ENCODE data around the gene AMELX.

AMELX gene

GRCh38 chrX:11272863-11273262 lies 20.4 kb upstream of the AMELX start:
- H3K27ac ChIP-seq: no peak overlapping the region
- TF ChIP-seq ZFX (IDR thresholded peaks at IDR 0.05; ENCODE audit: borderline replicate concordance) (no peak), CTCF (IDR thresholded peaks at IDR 0.05) (no peak)

GRCh38 chrX:11273544-11273943 lies 19.7 kb upstream of the AMELX start:
- TF ChIP-seq ZFX (IDR thresholded peaks at IDR 0.05; ENCODE audit: borderline replicate concordance) (no peak), CTCF (IDR thresholded peaks at IDR 0.05) (no peak)
- no peak overlapping the region for H3K27ac ChIP-seq

GRCh38 chrX:11282043-11282442 lies 11.2 kb upstream of the AMELX start:
- TF ChIP-seq ZFX (IDR thresholded peaks at IDR 0.05; ENCODE audit: borderline replicate concordance): no peak
- TF ChIP-seq CTCF (IDR thresholded peaks at IDR 0.05): no peak

GRCh38 chrX:11285651-11286050 lies 7.6 kb upstream of the AMELX start:
- TF ChIP-seq CTCF (IDR thresholded peaks at IDR 0.05) (no peak), ZFX (IDR thresholded peaks at IDR 0.05; ENCODE audit: borderline replicate concordance) (no peak)
- H3K27ac ChIP-seq: no peak overlapping the region

More at GRCh38 chrX:11282043-11282442, 11.2 kb upstream of the AMELX start:
- H3K27ac ChIP-seq: no peak overlapping the region

GRCh38 chrX:11287505-11287904 lies 5.7 kb upstream of the AMELX start:
- TF ChIP-seq ZFX (IDR thresholded peaks at IDR 0.05; ENCODE audit: borderline replicate concordance) (no peak), CTCF (IDR thresholded peaks at IDR 0.05) (no peak)
- no peak overlapping the region for H3K27ac ChIP-seq

GRCh38 chrX:11290416-11291102 lies 2.7 kb upstream of the AMELX start:
- H3K27ac ChIP-seq: no peak overlapping the region
- TF ChIP-seq CTCF (IDR thresholded peaks at IDR 0.05): no peak
- TF ChIP-seq ZFX (IDR thresholded peaks at IDR 0.05; ENCODE audit: borderline replicate concordance): no peak

- no peak overlapping the region for H3K27ac ChIP-seq
- TF ChIP-seq ZFX (IDR thresholded peaks at IDR 0.05; ENCODE audit: borderline replicate concordance): no peak
- no peak for TF ChIP-seq CTCF (IDR thresholded peaks at IDR 0.05)
Measured at GRCh38 chrX:11296051-11296450, 2.8 kb downstream of the AMELX start.
